Thyroid gland (tissue), 4 donors: Measurements from ENCODE around the gene WDR13. TPM values are rescaled to one million over a fixed set of nuclear protein-coding genes. Genes with fewer than 3 reads are reported as not detected.

Source experiments
- DNase-seq, 2 donors: peaks; one replicate each; pipeline ENCODE4 v3.0.0-alpha.2; 2019
- H3K27ac ChIP-seq, 3 donors: fragments of 200-600 bp; sonication (generic); 1 replicate in 2 of 3; 2 replicates in 1 of 3; pipeline ENCODE4 v1.5.1; 2016 to 2019; ENCODE audit warnings: mild to moderate bottlenecking in 1 of 3, moderate library complexity in 1 of 3
- H3K27me3 ChIP-seq: fragments of 200-600 bp; sonication (generic); one replicate; pipeline ENCODE4 v1.5.1; 2019
- H3K36me3 ChIP-seq, 2 donors: fragments of 200-600 bp; sonication (generic); one replicate each; pipeline ENCODE4 v1.5.1; 2016 to 2019
- H3K4me1 ChIP-seq, 2 donors: fragments of 200-600 bp; sonication (generic); one replicate each; pipeline ENCODE4 v1.5.1; 2017 to 2019
- H3K4me3 ChIP-seq, 3 donors: fragments of 200-600 bp; sonication (generic); replicated peaks in 1 of 3; 1 replicate in 2 of 3; 2 replicates in 1 of 3; pipeline ENCODE4 v1.5.1; 2016; ENCODE audit warnings: mild to moderate bottlenecking in 1 of 3
- H3K9me3 ChIP-seq: fragments of 200-600 bp; sonication (generic); one replicate; pipeline ENCODE4 v1.5.1; 2017
- CTCF ChIP-seq, 6 experiments: fragments of 200-600 bp in 3 of 6; fragments of 450-650 bp in 3 of 6; sonication (generic) in 3 of 6; IDR thresholded peaks; one replicate each; pipeline ENCODE4 v1.5.1; 2016 to 2019; ENCODE audit warnings: antibody characterized with exemption in 6 of 6, mild to moderate bottlenecking in 2 of 6, inconsistent platforms in 1 of 6, moderate library complexity in 1 of 6
- POLR2A ChIP-seq, 2 donors: fragments of 450-650 bp; IDR thresholded peaks; one replicate each; pipeline ENCODE4 v1.6.1; 2017; ENCODE audit warnings: antibody characterized with exemption in 2 of 2, mild to moderate bottlenecking in 2 of 2, moderate library complexity in 1 of 2
- WGBS, 2 donors: methylation state at CpG; one replicate each; pipeline ENCODE4 v1.1.5; 2017; 5-methylcytosine and 5-hydroxymethylcytosine counted together
- intact Hi-C: fragments of 100-400 bp; cut with DNase I; formaldehyde crosslinking; loops from one replicate; pipeline ENCODE4 v1.15.1; 2023
- total RNA-seq, 4 donors: library from RNA; depleted of rRNA; stranded (reverse); fragments of >200 nt; gene quantifications; one replicate each; pipeline ENCODE4 v1.2.3, GENCODE V29; 2016

Gene WDR13
- total RNA-seq, 4 donors from 2014 or later: 134 to 181 (median 171) TPM

- H3K9me3 ChIP-seq: no peaks in the 10 kb centered on the region
- H3K27me3 ChIP-seq: no peaks in the 10 kb centered on the region
- H3K36me3 ChIP-seq: peaks cover 25 to 30% of the 10 kb centered on the region in 2 donors
- WGBS, 2 donors: 100% methylated on average over 1 of the region's 20 CpGs; no CpG with 5 or more reads in 1 of the 2 donors
- intact Hi-C loops: no loop called here
- TF ChIP-seq CTCF (IDR thresholded peaks at IDR 0.05): no peak
- TF ChIP-seq POLR2A (IDR thresholded peaks at IDR 0.05): no peak
- no peak overlapping the region for H3K27ac ChIP-seq
- DNase-seq: no peak
- peaks cover 0 to 5% of the 10 kb centered on the region in 2 donors for H3K4me1 ChIP-seq
- no peak overlapping the region for H3K4me3 ChIP-seq
Measured at GRCh38 chrX:48599341-48599740, 2.0 kb downstream of the WDR13 start.

- Histone ChIP-seq H3K4me3 (no peak overlapping the region), H3K4me1 (peaks cover 0 to 5% of the 10 kb centered on the region in 2 donors), H3K27me3 (no peaks in the 10 kb centered on the region), H3K27ac (no peak overlapping the region), H3K36me3 (peaks cover 25 to 37% of the 10 kb centered on the region in 2 donors), H3K9me3 (no peaks in the 10 kb centered on the region)
- no peak for TF ChIP-seq CTCF (IDR thresholded peaks at IDR 0.05)
- TF ChIP-seq POLR2A (IDR thresholded peaks at IDR 0.05): no peak
- DNase-seq: no peak
- 96 to 97% methylated on average over 11 of the region's 19 CpGs for WGBS, 2 donors
- intact Hi-C loops: no loop called here
Measured at GRCh38 chrX:48600226-48600625, 2.9 kb downstream of the WDR13 start.

- no peaks in the 10 kb centered on the region for H3K27me3 ChIP-seq
- no peaks in the 10 kb centered on the region for H3K9me3 ChIP-seq
- 70 to 87% methylated on average over 4 to 10 of the region's 17 CpGs for WGBS, 2 donors
- peaks cover 0 to 5% of the 10 kb centered on the region in 2 donors for H3K4me1 ChIP-seq
- H3K4me3 ChIP-seq: no peak overlapping the region
- peaks cover 25 to 37% of the 10 kb centered on the region in 2 donors for H3K36me3 ChIP-seq
- H3K27ac ChIP-seq: no peak overlapping the region
- intact Hi-C loops: no loop called here
- DNase-seq: no peak
- no peak for TF ChIP-seq CTCF (IDR thresholded peaks at IDR 0.05)
- TF ChIP-seq POLR2A (IDR thresholded peaks at IDR 0.05): no peak
Measured at GRCh38 chrX:48601741-48602394, 4.6 kb downstream of the WDR13 start.

GRCh38 chrX:48604701-48605100, 7.4 kb downstream of the WDR13 start:
- 81% methylated on average over 3 of the region's 16 CpGs; no CpG with 5 or more reads in 1 of the 2 donors for WGBS, 2 donors
- peaks cover 25 to 30% of the 10 kb centered on the region in 2 donors for H3K36me3 ChIP-seq
- intact Hi-C loops: no loop called here
- H3K27ac ChIP-seq: no peak overlapping the region
- TF ChIP-seq CTCF (IDR thresholded peaks at IDR 0.05) (no peak), POLR2A (IDR thresholded peaks at IDR 0.05) (no peak)
- no peaks in the 10 kb centered on the region for H3K4me1 ChIP-seq
- H3K9me3 ChIP-seq: no peaks in the 10 kb centered on the region
- no peak overlapping the region for H3K4me3 ChIP-seq
- H3K27me3 ChIP-seq: no peaks in the 10 kb centered on the region
- DNase-seq: no peak

GRCh38 chrX:48606091-48606490, 8.8 kb downstream of the WDR13 start:
- Histone ChIP-seq H3K27me3 (no peaks in the 10 kb centered on the region), H3K4me1 (no peaks in the 10 kb centered on the region), H3K27ac (no peak overlapping the region), H3K4me3 (no peak overlapping the region), H3K9me3 (no peaks in the 10 kb centered on the region), H3K36me3 (peaks cover 17 to 21% of the 10 kb centered on the region in 2 donors)
- intact Hi-C loops: no loop called here
- DNase-seq: no peak
- no CpG with 5 or more reads among the region's 6 CpGs for WGBS, 2 donors
- TF ChIP-seq CTCF (IDR thresholded peaks at IDR 0.05): no peak
- TF ChIP-seq POLR2A (IDR thresholded peaks at IDR 0.05): no peak
